GM19025 (cell line): Measurements from ENCODE around the gene CAPN12.

Source experiments
- ATAC-seq: cut with Tn5 transposase; IDR thresholded peaks from one replicate; pipeline ENCODE4 v1.9.1; 2021; ENCODE audit warnings: mild to moderate bottlenecking, low read depth, moderate library complexity; ENCODE audit not compliant: unreplicated experiment

CAPN12 gene

DNA sequence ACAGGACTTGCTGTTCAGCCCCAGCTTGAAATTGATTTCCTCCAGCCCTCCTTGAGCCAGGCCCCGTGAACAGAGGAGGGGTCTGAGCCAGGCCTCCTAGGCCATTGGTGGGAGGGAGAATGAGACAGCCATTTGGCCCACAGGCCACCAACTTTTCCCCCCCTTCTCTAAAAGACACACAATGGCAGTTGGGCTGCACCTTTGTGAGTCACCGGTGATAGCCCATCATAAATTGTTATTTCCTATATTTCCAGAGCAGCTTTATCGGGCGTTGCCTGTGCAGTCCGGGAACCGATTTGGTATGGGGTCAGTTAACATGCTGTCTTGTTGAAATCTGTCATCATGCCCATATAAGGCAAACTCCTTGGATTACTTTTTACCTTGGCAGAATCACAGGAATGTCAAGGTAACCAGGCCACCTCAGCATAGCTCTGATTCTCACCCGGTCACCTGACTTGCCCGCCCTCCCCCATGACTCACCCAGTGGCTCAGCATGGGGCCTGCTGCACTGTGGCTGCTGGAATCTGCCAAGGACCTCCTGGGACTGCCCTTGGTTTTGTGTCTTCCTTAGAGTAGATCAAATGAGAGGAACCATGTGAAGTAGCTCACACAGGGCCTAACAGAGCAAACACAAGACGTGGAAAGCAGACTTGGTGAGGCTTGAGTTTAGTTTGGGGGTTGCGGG is 60.7 kb downstream of the CAPN12 start:
- no peak for ATAC-seq

DNA sequence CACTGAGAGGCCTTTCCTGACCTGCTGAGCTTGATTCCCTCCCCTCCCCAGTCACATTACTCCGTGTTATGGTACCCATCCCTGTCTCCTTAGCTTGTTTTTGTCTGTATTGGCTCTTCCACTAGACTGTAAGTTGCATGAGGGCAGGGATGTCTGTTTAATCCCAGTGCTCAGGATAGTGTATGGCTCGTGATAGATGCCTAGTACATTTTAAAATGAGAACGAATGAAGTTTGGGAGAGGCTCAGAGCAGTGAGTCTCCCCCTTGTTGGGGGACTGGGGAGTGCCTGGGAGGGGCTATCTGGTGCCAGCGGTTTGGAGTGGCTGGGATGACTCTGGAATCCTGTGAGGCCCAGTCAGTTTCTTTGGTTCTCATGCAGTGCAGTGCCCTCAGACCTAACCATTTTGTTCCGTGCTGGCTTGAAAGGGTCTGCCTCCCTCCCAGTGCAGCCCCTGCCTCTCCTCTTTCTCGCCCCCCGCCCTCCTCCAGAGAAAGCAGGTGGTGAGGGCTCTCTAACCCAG is 61.3 kb downstream of the CAPN12 start:
- ATAC-seq, result no peak

DNA sequence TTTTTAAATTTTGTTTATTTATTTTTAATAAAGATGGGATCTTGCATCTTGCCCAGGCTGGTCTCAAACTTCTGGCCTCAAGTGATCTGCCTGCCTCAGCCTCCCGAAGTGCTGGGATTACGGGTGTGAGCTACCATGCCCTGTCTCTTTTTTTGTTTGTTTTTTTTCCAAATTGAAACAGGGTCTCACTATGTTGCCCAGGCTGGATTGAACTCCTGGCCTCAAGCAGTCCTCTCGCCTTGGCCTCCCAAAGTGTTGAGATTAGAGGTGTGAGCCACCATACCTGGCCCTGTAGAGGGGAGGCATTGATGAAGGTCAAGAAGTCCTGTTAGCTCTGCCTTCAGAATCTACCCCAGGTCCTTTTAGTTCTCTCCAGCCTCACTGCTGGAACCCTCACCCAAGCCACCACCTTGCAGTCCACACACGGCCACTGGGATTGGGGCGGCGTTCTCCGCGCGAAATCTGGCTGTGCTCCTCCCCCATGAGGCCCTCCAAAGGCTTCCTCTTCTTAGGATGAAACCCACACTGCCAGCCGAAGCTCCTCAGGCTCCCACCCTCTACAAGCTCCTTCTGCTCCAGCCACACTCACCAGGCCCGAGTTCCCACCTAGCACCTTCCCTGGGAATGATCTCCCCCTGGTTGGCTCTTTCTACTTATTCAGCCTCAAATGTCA is 61.9 kb downstream of the CAPN12 start:
- no peak for ATAC-seq
